Measurements from ENCODE around the gene WDR46. TPM values are rescaled to one million over a fixed set of nuclear protein-coding genes. Genes with fewer than 3 reads are reported as not detected.

The WDR46 gene
- total RNA-seq, 1 experiment from 2014 or later, result 90.6 TPM

DNA sequence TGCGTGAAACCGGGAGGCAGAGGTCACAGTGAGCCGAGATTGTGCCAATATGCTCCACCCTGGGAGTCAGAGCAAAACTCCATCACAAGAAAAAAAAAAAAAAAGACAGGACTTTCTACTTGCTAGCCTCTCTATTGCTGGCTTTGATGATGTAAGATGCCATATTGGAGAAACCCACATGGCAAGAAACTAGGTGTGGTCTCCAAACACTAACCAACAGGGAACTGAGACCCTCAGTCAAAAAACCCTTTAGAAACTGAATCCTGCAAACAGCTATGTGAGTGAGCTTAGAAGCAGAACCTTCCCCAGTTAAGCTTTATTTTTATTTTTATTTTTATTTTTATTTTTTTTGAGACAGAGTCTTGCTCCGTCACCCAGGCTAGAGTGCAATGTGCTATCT lies 46.9 kb upstream of the WDR46 start (continued):
- TF ChIP-seq ZFX (IDR thresholded peaks at IDR 0.05) (no peak), ELF1 (IDR thresholded peaks at IDR 0.05; ENCODE audit: borderline replicate concordance, low read depth) (no peak), EZH2phosphoT487 (IDR thresholded peaks at IDR 0.05; ENCODE audit: borderline replicate concordance) (no peak)
- TF ChIP-seq, protein P1, sequence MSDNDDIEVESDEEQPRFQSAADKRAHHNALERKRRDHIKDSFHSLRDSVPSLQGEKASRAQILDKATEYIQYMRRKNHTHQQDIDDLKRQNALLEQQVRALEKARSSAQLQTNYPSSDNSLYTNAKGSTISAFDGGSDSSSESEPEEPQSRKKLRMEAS (IDR thresholded peaks at IDR 0.05), result no peak

DNA sequence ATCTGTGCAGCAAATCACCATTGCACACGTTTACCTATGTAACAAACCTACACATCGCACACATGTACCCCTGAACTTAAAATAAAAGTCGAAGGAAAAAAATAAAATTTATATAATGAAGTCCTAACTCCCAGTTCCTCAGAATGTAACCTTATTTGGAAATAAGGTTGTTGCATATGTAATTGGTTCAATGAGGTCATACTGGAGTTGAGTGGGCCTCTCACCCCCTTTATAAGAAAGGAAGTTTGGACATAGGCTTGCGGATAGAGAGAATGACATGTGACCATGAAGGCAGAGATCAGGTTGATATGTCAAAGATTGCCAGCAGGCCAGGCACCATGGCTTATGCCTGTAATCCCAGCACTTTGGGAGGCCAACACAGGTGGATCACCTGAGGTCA lies 44.6 kb upstream of the WDR46 start:
- CTCF ChIA-PET, result no interaction called here
- DNase-seq (ENCODE audit: low read depth, low spot score) (no peak), ATAC-seq (no peak)
- H3K27me3 ChIP-seq (ENCODE audit: insufficient read depth, low read length), result no peaks in the 10 kb centered on the region
- intact Hi-C loops (cut with micrococcal nuclease), result no loop called here
- no peak overlapping the region for H3K4me3 ChIP-seq (replicated peaks in 1 of 2; ENCODE audit: low read depth in 1 of 2, low read length in 2 of 2)
- H3K9me2 ChIP-seq (ENCODE audit: insufficient read depth), result no peaks in the 10 kb centered on the region
- no peaks in the 10 kb centered on the region for H3K79me2 ChIP-seq (ENCODE audit: insufficient read depth, low read length)
- no peak overlapping the region for H3K27ac ChIP-seq (ENCODE audit: low read depth, low read length)
- H4K20me1 ChIP-seq (ENCODE audit: insufficient read depth), result no peaks in the 10 kb centered on the region
- RAD21 ChIA-PET (ENCODE audit: low non-redundant PET in 1 of 2, low total read pairs in 2 of 2, uncharacterized antibody in 2 of 2, unreplicated experiment in 2 of 2), result interaction anchor here in 1 of 2 experiments (0.7 kb wide), 1 partner anchor 43 kb away, joined by 4 read pairs; no protein-coding TSS in a partner anchor
- no peak overlapping the region for H3K9ac ChIP-seq (ENCODE audit: low read length)
- no peak overlapping the region for H3K4me2 ChIP-seq (ENCODE audit: low read length)
- POLR2A ChIA-PET, result no interaction called here
- TF ChIP-seq RAD21 (IDR thresholded peaks at IDR 0.05; ENCODE audit: low read depth) (no peak), SIN3A (IDR thresholded peaks at IDR 0.05; ENCODE audit: low read depth) (no peak), SRF (IDR thresholded peaks at IDR 0.05; ENCODE audit: low read depth) (no peak)
- TF ChIP-seq, protein P2, sequence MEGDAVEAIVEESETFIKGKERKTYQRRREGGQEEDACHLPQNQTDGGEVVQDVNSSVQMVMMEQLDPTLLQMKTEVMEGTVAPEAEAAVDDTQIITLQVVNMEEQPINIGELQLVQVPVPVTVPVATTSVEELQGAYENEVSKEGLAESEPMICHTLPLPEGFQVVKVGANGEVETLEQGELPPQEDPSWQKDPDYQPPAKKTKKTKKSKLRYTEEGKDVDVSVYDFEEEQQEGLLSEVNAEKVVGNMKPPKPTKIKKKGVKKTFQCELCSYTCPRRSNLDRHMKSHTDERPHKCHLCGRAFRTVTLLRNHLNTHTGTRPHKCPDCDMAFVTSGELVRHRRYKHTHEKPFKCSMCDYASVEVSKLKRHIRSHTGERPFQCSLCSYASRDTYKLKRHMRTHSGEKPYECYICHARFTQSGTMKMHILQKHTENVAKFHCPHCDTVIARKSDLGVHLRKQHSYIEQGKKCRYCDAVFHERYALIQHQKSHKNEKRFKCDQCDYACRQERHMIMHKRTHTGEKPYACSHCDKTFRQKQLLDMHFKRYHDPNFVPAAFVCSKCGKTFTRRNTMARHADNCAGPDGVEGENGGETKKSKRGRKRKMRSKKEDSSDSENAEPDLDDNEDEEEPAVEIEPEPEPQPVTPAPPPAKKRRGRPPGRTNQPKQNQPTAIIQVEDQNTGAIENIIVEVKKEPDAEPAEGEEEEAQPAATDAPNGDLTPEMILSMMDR (IDR thresholded peaks at IDR 0.05 in 2 of 3, conservative IDR thresholded peaks at IDR 0.05 in 1 of 3; ENCODE audit: borderline replicate concordance in 1 of 3, insufficient read depth in 1 of 3, low read depth in 2 of 3, low read length in 2 of 3), result no peak
- H3K9me3 ChIP-seq (ENCODE audit: control insufficient read depth in 1 of 2, insufficient read depth in 1 of 2, low read depth in 1 of 2, low read length in 2 of 2), result no peaks in the 10 kb centered on the region
- H3K36me3 ChIP-seq (ENCODE audit: control insufficient read depth in 1 of 2, insufficient read depth in 2 of 2, low read length in 2 of 2), result no peaks in the 10 kb centered on the region
- no peaks in the 10 kb centered on the region for H3K4me1 ChIP-seq (ENCODE audit: control insufficient read depth in 1 of 2, insufficient read depth in 2 of 2, low read length in 2 of 2)
- no peak overlapping the region for H2AFZ ChIP-seq (ENCODE audit: low read depth, low read length, poor library complexity, severe bottlenecking)
- BruUV-seq (replicated peaks), result no TSS peak

All from HCT116 (cell line).